Measurements from ENCODE around the gene MAST4. TPM values are rescaled to one million over a fixed set of nuclear protein-coding genes. Genes with fewer than 3 reads are reported as not detected.

MAST4 gene
- total and polyA plus RNA-seq, 2 of the 4 experiments (the other 2 are of a cell fraction): 4.8 to 6.8 TPM

DNA sequence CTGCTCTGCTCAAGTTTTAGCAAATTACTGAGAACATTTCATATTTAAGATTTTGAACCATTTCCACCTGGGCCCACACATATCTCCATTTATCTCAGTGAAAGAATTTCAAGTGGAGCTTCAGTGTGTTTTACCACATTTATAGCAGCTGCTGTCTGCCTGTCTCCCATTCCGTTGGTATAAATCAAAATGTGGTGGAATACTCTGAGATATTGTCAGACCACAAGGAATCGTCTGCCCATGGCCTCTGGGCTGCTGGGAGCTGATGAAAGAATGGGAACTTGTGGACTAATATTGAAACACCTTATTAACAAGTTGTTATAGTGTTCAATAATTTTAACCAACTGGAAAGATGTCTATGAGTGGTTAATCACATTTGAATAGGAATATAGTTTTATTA, 33.3 kb downstream of the MAST4 start:
- ChIA-PET CTCF (no interaction called here), POLR2A (ENCODE audit: unreplicated experiment) (no interaction called here)

More for the DNA sequence above, 33.3 kb downstream of the MAST4 start:
- WGBS, 2 experiments (ENCODE audit: extremely low coverage in 2 of 2, insufficient read length in 1 of 2): no CpG with 5 or more reads among the region's 2 CpGs
- H3K4me2 ChIP-seq (ENCODE audit: low read depth, low read length): no peak overlapping the region
- no peak overlapping the region for H2AK5ac ChIP-seq (ENCODE audit: low read depth, low read length)
- H3K14ac ChIP-seq (replicated peaks; ENCODE audit: low read depth, low read length): no peak overlapping the region
- H3K9me1 ChIP-seq (ENCODE audit: insufficient read depth, low read length): no peaks in the 10 kb centered on the region
- no peak overlapping the region for H3K18ac ChIP-seq (ENCODE audit: low read depth, low read length)
- H4K91ac ChIP-seq (ENCODE audit: insufficient read depth, low read depth, low read length): no peak overlapping the region
- dilution Hi-C loops (cut with HindIII; ENCODE audit: low sequenced_read_pairs, unreplicated experiment) (no loop called here), intact Hi-C loops (cut with micrococcal nuclease) (no loop called here), in situ Hi-C loops (cut with MboI; ENCODE audit: low sequenced_read_pairs) (no loop called here)
- no peak overlapping the region for H2BK120ac ChIP-seq (ENCODE audit: low read depth, low read length)
- TF ChIP-seq MAZ (IDR thresholded peaks at IDR 0.05; ENCODE audit: borderline replicate concordance, low read depth, low read length) (no peak), SMC3 (IDR thresholded peaks at IDR 0.05; ENCODE audit: low read depth, low read length) (no peak), FOS (IDR thresholded peaks at IDR 0.05; ENCODE audit: low read depth, low read length) (no peak), RFX5 (IDR thresholded peaks at IDR 0.05; ENCODE audit: low read depth, low read length) (no peak), RCOR1 (IDR thresholded peaks at IDR 0.05; ENCODE audit: insufficient replicate concordance, low read length) (no peak), MAFK (IDR thresholded peaks at IDR 0.05; ENCODE audit: low read depth, low read length) (no peak), BHLHE40 (IDR thresholded peaks at IDR 0.05; ENCODE audit: low read depth, low read length) (no peak), CTCF (conservative IDR thresholded peaks at IDR 0.05; ENCODE audit: low read depth, low read length) (no peak), NFE2L2 (IDR thresholded peaks at IDR 0.05; ENCODE audit: low read depth, low read length) (no peak), MXI1 (IDR thresholded peaks at IDR 0.05; ENCODE audit: borderline replicate concordance, low read depth, low read length) (no peak), CEBPB (IDR thresholded peaks at IDR 0.05; ENCODE audit: low read depth, low read length) (no peak), ELK1 (IDR thresholded peaks at IDR 0.05; ENCODE audit: borderline replicate concordance, low read depth, low read length) (no peak), POLR2A (IDR thresholded peaks at IDR 0.05; ENCODE audit: low read depth, low read length) (no peak), CHD1 (IDR thresholded peaks at IDR 0.05; ENCODE audit: low read depth, low read length) (no peak), RAD21 (IDR thresholded peaks at IDR 0.05; ENCODE audit: low read length) (no peak)
- TF ChIP-seq, protein P1, sequence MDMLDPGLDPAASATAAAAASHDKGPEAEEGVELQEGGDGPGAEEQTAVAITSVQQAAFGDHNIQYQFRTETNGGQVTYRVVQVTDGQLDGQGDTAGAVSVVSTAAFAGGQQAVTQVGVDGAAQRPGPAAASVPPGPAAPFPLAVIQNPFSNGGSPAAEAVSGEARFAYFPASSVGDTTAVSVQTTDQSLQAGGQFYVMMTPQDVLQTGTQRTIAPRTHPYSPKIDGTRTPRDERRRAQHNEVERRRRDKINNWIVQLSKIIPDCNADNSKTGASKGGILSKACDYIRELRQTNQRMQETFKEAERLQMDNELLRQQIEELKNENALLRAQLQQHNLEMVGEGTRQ (IDR thresholded peaks at IDR 0.05; ENCODE audit: low read depth, low read length): no peak
- H2BK15ac ChIP-seq (ENCODE audit: low read depth, low read length): no peak overlapping the region
- H3K9me3 ChIP-seq (ENCODE audit: control insufficient read depth, insufficient read depth, low read length): no peaks in the 10 kb centered on the region
- no peaks in the 10 kb centered on the region for H3K4me1 ChIP-seq (ENCODE audit: control insufficient read depth, insufficient read depth, low read length)
- ATAC-seq (ENCODE audit: low read depth) (no peak), DNase-seq (no peak)
- no peak overlapping the region for H3K9ac ChIP-seq (ENCODE audit: low read depth, low read length)
- no peak overlapping the region for H3K56ac ChIP-seq (ENCODE audit: extremely low read depth, insufficient read depth, low read length)
- no peak overlapping the region for H3K23ac ChIP-seq (ENCODE audit: low read depth, low read length)
- H4K20me1 ChIP-seq (ENCODE audit: insufficient read depth, low read length): no peaks in the 10 kb centered on the region
- BruUV-seq (replicated peaks): no TSS peak
- no peak overlapping the region for H2AK9ac ChIP-seq (replicated peaks; ENCODE audit: low read depth, low read length, poor library complexity)
- H3K36me3 ChIP-seq (ENCODE audit: control insufficient read depth, insufficient read depth, low read length): no peaks in the 10 kb centered on the region
- no peak overlapping the region for H2BK5ac ChIP-seq (ENCODE audit: low read depth, low read length, poor library complexity, severe bottlenecking)
- H3K4ac ChIP-seq (ENCODE audit: low read depth, low read length): no peak overlapping the region
- H3K27ac ChIP-seq (ENCODE audit: insufficient read depth, low read length): no peak overlapping the region
- no peaks in the 10 kb centered on the region for H3K27me3 ChIP-seq (ENCODE audit: control insufficient read depth, insufficient read depth, low read length)
- no peak overlapping the region for H3K4me3 ChIP-seq (ENCODE audit: insufficient read depth, low read depth, low read length)
- no peak overlapping the region for H4K8ac ChIP-seq (ENCODE audit: low read depth in 2 of 2, low read length in 2 of 2)
- H2AFZ ChIP-seq (replicated peaks; ENCODE audit: low read length, poor library complexity): no peak overlapping the region
- no peaks in the 10 kb centered on the region for H3K79me1 ChIP-seq (ENCODE audit: low read depth in 1 of 2, low read length in 2 of 2)
- no peak overlapping the region for H2BK20ac ChIP-seq (ENCODE audit: low read depth, low read length)
- H4K5ac ChIP-seq (ENCODE audit: low read depth, low read length): no peak overlapping the region

All from IMR-90 (cell line).